ENCODE measurements around the gene MAP4K5. TPM values are rescaled to one million over a fixed set of nuclear protein-coding genes. Genes with fewer than 3 reads are reported as not detected.

MAP4K5 gene
- total and polyA plus RNA-seq, 7 donors, result 4.8 to 17.1 (median 14.6) TPM

DNA sequence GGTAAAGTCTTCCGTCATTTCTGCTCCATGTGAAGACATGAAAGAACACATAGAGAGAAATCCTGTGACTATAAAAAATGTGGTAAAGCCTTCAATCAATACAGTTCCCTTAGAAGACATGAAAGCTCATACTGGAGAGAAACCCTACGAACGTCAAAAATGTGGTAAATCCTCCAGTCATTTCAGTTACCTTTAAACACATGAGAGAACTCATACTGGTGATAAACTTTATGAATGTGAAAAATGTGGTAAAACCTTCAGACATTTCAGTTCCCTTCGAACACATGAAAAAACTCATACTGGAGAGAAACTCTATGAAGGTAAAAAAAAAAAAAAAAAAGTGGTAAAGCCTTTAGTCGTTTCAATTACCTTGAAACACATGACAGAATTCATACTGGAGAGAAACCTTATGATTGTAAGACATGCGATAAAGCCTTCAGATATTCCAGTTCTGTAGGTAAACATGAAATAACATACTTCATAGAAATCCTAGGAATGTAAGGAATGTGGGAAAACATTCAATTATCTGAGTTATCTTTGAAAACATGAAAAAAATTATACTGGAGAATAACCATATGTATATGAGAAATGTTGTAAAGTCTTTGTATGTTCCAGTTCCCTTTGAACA, 60.4 kb downstream of the MAP4K5 start:
- WGBS, 3 donors, result 76 to 80% (median 76%) methylated on average over 6 of the region's 6 CpGs
- Histone ChIP-seq H3K4me3 (no peak overlapping the region), H3K27ac (no peak overlapping the region), H3K4me1 (no peaks in the 10 kb centered on the region), H3K9me3 (peaks cover 27% of the 10 kb centered on the region), H3K27me3 (ENCODE audit: insufficient read depth in 3 of 3, low read length in 2 of 3) (no peaks in the 10 kb centered on the region), H3K36me3 (ENCODE audit: insufficient read depth in 1 of 2, low read depth in 1 of 2) (peaks cover 5 to 80% of the 10 kb centered on the region in 2 donors)
- intact Hi-C loops (cut with DNase I), result no loop called here
- ATAC-seq (no peak), DNase-seq (no peak)
- no peak for TF ChIP-seq CTCF (IDR thresholded peaks at IDR 0.05)

DNA sequence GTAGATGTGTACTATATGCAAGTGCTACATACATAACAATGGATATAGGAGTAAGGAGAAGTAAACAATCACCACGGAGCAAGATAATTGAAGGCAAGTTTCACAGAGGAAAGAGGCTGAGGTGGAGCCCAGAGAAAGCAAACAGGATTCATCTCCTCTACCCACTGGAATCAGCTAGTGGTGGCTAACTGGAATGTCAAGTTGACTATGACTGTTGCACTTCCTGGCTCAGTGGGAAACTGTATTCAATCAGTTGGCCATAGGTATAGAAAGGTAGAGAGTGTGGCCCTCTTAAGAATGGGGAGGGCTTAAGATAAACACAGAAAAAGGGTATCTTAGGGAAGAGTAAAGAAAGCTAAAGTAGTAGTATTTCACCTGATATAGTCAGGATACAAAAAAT, 62.4 kb downstream of the MAP4K5 start:
- TF ChIP-seq CTCF (IDR thresholded peaks at IDR 0.05), result no peak
- H3K36me3 ChIP-seq (ENCODE audit: insufficient read depth in 1 of 2, low read depth in 1 of 2), result peaks cover 5 to 84% of the 10 kb centered on the region in 2 donors
- no peaks in the 10 kb centered on the region for H3K27me3 ChIP-seq (ENCODE audit: insufficient read depth in 3 of 3, low read length in 2 of 3)
- 45 to 56% (median 45%) methylated on average over 1 of the region's 1 CpG for WGBS, 3 donors
- ATAC-seq (no peak), DNase-seq (no peak)
- H3K9me3 ChIP-seq, result peaks cover 27% of the 10 kb centered on the region
- no peak overlapping the region for H3K4me3 ChIP-seq
- H3K4me1 ChIP-seq, result no peaks in the 10 kb centered on the region
- intact Hi-C loops (cut with DNase I), result no loop called here
- H3K27ac ChIP-seq, result no peak overlapping the region

DNA sequence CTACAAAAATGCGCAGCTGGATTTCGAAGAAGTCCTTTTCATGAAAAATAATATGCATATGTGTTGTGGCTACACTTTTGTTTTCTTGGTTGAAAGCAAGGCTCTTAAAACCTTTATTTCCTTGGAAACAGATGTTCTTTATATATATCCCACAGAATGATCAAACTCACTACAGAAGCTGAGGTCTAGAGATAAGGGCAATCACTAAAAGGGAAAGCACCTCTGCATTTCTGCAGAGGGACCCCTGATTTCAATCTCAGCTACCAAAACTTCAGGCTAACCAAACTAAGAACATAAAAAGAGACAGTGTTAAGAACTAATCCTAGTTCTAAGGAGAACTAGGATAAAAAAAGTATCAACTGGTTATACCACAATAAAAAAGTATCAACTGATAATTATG, 70.3 kb downstream of the MAP4K5 start:
- no peak for DNase-seq
- H3K4me3 ChIP-seq, result no peak overlapping the region
- H3K36me3 ChIP-seq (ENCODE audit: insufficient read depth in 1 of 2, low read depth in 1 of 2), result peaks cover 5 to 73% of the 10 kb centered on the region in 2 donors
- no peak overlapping the region for H3K27ac ChIP-seq
- H3K4me1 ChIP-seq, result no peaks in the 10 kb centered on the region
- no peaks in the 10 kb centered on the region for H3K27me3 ChIP-seq (ENCODE audit: insufficient read depth in 3 of 3, low read length in 2 of 3)
- ATAC-seq, result no peak
- 97 to 100% (median 98%) methylated on average over 2 of the region's 2 CpGs for WGBS, 3 donors
- no peaks in the 10 kb centered on the region for H3K9me3 ChIP-seq
- TF ChIP-seq CTCF (IDR thresholded peaks at IDR 0.05), result no peak
- intact Hi-C loops (cut with DNase I), result no loop called here

DNA sequence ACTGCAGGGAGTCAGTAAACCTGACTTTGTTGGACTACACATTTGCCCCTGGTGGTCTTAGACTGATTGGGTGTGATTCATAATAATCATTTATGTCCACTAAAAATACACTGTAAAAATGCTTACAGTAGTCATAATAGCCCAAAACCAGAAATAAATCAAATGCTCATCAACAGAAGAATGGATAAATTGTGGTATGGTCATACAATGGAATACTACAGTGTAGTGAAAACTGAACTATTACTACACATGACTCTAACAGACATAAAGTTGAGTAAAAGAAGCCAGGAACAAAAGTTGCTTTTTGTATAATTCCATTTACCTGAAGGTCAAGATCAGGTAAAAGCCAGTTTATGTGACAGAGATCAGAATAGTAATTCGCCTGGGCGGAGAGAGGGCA, 78.5 kb downstream of the MAP4K5 start:
- intact Hi-C loops (cut with DNase I), result no loop called here
- no peak for ATAC-seq
- Histone ChIP-seq H3K4me1 (no peaks in the 10 kb centered on the region), H3K27ac (no peak overlapping the region), H3K9me3 (no peaks in the 10 kb centered on the region), H3K4me3 (no peak overlapping the region), H3K27me3 (ENCODE audit: insufficient read depth in 3 of 3, low read length in 2 of 3) (no peaks in the 10 kb centered on the region), H3K36me3 (ENCODE audit: insufficient read depth in 1 of 2, low read depth in 1 of 2) (peaks cover 0 to 79% of the 10 kb centered on the region in 2 donors)
- 96 to 99% (median 98%) methylated on average over 2 of the region's 2 CpGs for WGBS, 3 donors
- TF ChIP-seq CTCF (IDR thresholded peaks at IDR 0.05), result no peak
- no peak for DNase-seq

Data from psoas muscle (tissue), 8 donors.